ENCODE results near the gene SIGLEC11. TPM values are rescaled to one million over a fixed set of nuclear protein-coding genes. Genes with fewer than 3 reads are reported as not detected.
A peak's percentile ranks its signal among the peaks of the same experiment; 100 is the strongest.

SIGLEC11 gene
- total and polyA plus RNA-seq, 12 donors, result 11.2 to 180 (median 50.5) TPM

- no peak for TF ChIP-seq CTCF (IDR thresholded peaks at IDR 0.05)
- no peak for TF ChIP-seq POLR2A (IDR thresholded peaks at IDR 0.05)
- no peak for DNase-seq
- Histone ChIP-seq H3K4me3 (no peak overlapping the region), H3K27me3 (no peaks in the 10 kb centered on the region), H3K9me3 (replicated peaks in 1 of 3) (no peaks in the 10 kb centered on the region), H3K27ac (no peak overlapping the region), H3K4me1 (replicated peaks in 1 of 2) (peaks cover 11 to 24% of the 10 kb centered on the region in 2 donors), H3K36me3 (replicated peaks in 1 of 2) (peaks cover 0 to 24% of the 10 kb centered on the region in 2 donors)
- 93 to 96% (median 95%) methylated on average over 24 of the region's 24 CpGs for WGBS, 4 donors
- intact Hi-C loops (cut with DNase I), result no loop called here
Observed at GRCh38 chr19:49920624-49921363, 40.2 kb downstream of the SIGLEC11 start.

- Histone ChIP-seq H3K9me3 (replicated peaks in 1 of 3) (no peaks in the 10 kb centered on the region), H3K36me3 (replicated peaks in 1 of 2) (peaks cover 0 to 14% of the 10 kb centered on the region in 2 donors), H3K4me3 (no peak overlapping the region), H3K27ac (no peak overlapping the region), H3K27me3 (no peaks in the 10 kb centered on the region), H3K4me1 (replicated peaks in 1 of 2) (peaks cover 5 to 15% of the 10 kb centered on the region in 2 donors)
- 90 to 94% (median 92%) methylated on average over 8 of the region's 8 CpGs for WGBS, 4 donors
- no peak for TF ChIP-seq CTCF (IDR thresholded peaks at IDR 0.05)
- TF ChIP-seq POLR2A (IDR thresholded peaks at IDR 0.05), result no peak
- intact Hi-C loops (cut with DNase I), result no loop called here
- DNase-seq, result no peak
Observed at GRCh38 chr19:49918089-49918488, 42.9 kb downstream of the SIGLEC11 start.

- 76 to 85% (median 80%) methylated on average over 17 to 21 of the region's 21 CpGs for WGBS, 4 donors
Observed at GRCh38 chr19:49916839-49917733, 43.9 kb downstream of the SIGLEC11 start.

More at GRCh38 chr19:49916839-49917733, 43.9 kb downstream of the SIGLEC11 start:
- Histone ChIP-seq H3K27ac (peak overlapping the region in 1 of 5 donors; percentile 40), H3K9me3 (replicated peaks in 1 of 3) (no peaks in the 10 kb centered on the region), H3K4me3 (no peak overlapping the region), H3K27me3 (no peaks in the 10 kb centered on the region), H3K4me1 (replicated peaks in 1 of 2) (peaks cover 0 to 5% of the 10 kb centered on the region in 2 donors), H3K36me3 (replicated peaks in 1 of 2) (peaks cover 0 to 11% of the 10 kb centered on the region in 2 donors)
- TF ChIP-seq POLR2A (IDR thresholded peaks at IDR 0.05) (no peak), CTCF (IDR thresholded peaks at IDR 0.05) (peak in 3 of 6 experiments; percentile 10 to 22 (median 14))
- DNase-seq, result peak in 1 of 7 donors; percentile 6
- intact Hi-C loops (cut with DNase I), result no loop called here

Measured in adrenal gland (tissue), 12 donors.